ENCODE measurements around the gene HOXB5.

Gene HOXB5

GRCh38 chr17:48559122-48559839 is 34.3 kb downstream of the HOXB5 start:
- no peak for ATAC-seq

GRCh38 chr17:48558831-48559121 is 34.8 kb downstream of the HOXB5 start:
- ATAC-seq: no peak

- ATAC-seq: no peak
Observed at GRCh38 chr17:48558057-48558830, 35.3 kb downstream of the HOXB5 start.

GRCh38 chr17:48556576-48557401 is 36.8 kb downstream of the HOXB5 start:
- no peak for ATAC-seq

- ATAC-seq: no peak
Observed at GRCh38 chr17:48556229-48556575, 37.4 kb downstream of the HOXB5 start.

GRCh38 chr17:48555258-48556228 is 38.0 kb downstream of the HOXB5 start:
- peak; percentile 32 to 38 for ATAC-seq

GRCh38 chr17:48554412-48555257 is 38.9 kb downstream of the HOXB5 start:
- no peak for ATAC-seq

GRCh38 chr17:48553826-48554225 is 39.8 kb downstream of the HOXB5 start:
- ATAC-seq: no peak

GRCh38 chr17:48553190-48553547 is 40.4 kb downstream of the HOXB5 start:
- ATAC-seq: no peak

- ATAC-seq: no peak
Observed at GRCh38 chr17:48552466-48553189, 41.0 kb downstream of the HOXB5 start.

- ATAC-seq: no peak
Observed at GRCh38 chr17:48551596-48552465, 41.7 kb downstream of the HOXB5 start.

- no peak for ATAC-seq
Observed at GRCh38 chr17:48551214-48551555, 42.4 kb downstream of the HOXB5 start.

- no peak for ATAC-seq
Observed at GRCh38 chr17:48550502-48551213, 42.9 kb downstream of the HOXB5 start.

- no peak for ATAC-seq
Observed at GRCh38 chr17:48549914-48550501, 43.6 kb downstream of the HOXB5 start.

- no peak for ATAC-seq
Observed at GRCh38 chr17:48549281-48549630, 44.3 kb downstream of the HOXB5 start.

GRCh38 chr17:48548523-48549280 is 44.9 kb downstream of the HOXB5 start:
- ATAC-seq: no peak

- no peak for ATAC-seq
Observed at GRCh38 chr17:48547808-48548522, 45.6 kb downstream of the HOXB5 start.

Measured in activated CD4-positive, CD25-positive, alpha-beta regulatory T cell treated with anti-CD3 and anti-CD28 coated beads, Interleukin-2, amount 50 U/mL, for 24 hours (primary cell).